Pancreas (tissue), 10 donors: ENCODE data around the gene PIGQ. TPM values are rescaled to one million over a fixed set of nuclear protein-coding genes. Genes with fewer than 3 reads are reported as not detected.
A peak's percentile ranks its signal among the peaks of the same experiment; 100 is the strongest.

Experiments
- ATAC-seq, 4 donors: fragments of 200-7000 bp; cut with Tn5 transposase; one replicate each; pipeline versions ENCODE4 v1.8.0 to v1.9.1; 2020; ENCODE audit warnings: mild to moderate bottlenecking in 4 of 4, moderate library complexity in 4 of 4
- DNase-seq, 6 donors: peaks; one replicate each; pipeline ENCODE4 v3.0.0-alpha.2; 2020
- FAIRE-seq: peaks from 2 replicates; lab custom pipeline; 2012; peaks lifted over from hg19 to GRCh38; lab: Jason Lieb, UNC
- H3K27ac ChIP-seq, 4 donors: fragments of 200-600 bp; sonication (generic); 1 replicate in 3 of 4; 2 replicates in 1 of 4; pipeline versions ENCODE4 v1.5.0 to v1.8.0; 2020
- H3K27me3 ChIP-seq, 4 donors: fragments of 200-600 bp; one replicate each; pipeline ENCODE4 v1.8.0; 2021
- H3K36me3 ChIP-seq, 3 donors: fragments of 200-600 bp; sonication (generic) in 1 of 3; one replicate each; pipeline versions ENCODE4 v1.5.0 to v1.8.0; 2020 to 2021
- H3K4me1 ChIP-seq, 3 donors: fragments of 200-600 bp; one replicate each; pipeline ENCODE4 v1.8.0; 2021
- H3K4me3 ChIP-seq, 4 donors: fragments of 200-600 bp; sonication (generic) in 2 of 4; one replicate each; pipeline versions ENCODE4 v1.5.0 to v1.8.0; 2020 to 2021
- H3K9me3 ChIP-seq, 4 donors: fragments of 200-600 bp; one replicate each; pipeline ENCODE4 v1.8.0; 2021
- CTCF ChIP-seq, 4 donors: fragments of 200-600 bp; sonication (generic) in 3 of 4; IDR thresholded peaks; one replicate each; pipeline versions ENCODE4 v1.5.0 to v1.8.0; 2021; ENCODE audit warnings: antibody characterized with exemption in 4 of 4
- WGBS, 2 donors: extraction: QIAGEN DNeasy Blood & Tissue Kit; methylation state at CpG; one replicate each; pipeline ENCODE4 v1.1.7; 2013; 5-methylcytosine and 5-hydroxymethylcytosine counted together
- intact Hi-C, 3 donors: fragments of 100-400 bp; cut with DNase I; formaldehyde crosslinking; loops; one replicate each; pipeline versions ENCODE4 v1.11.1 to v1.14.2; 2022
- polyA plus RNA-seq, 2 donors: library from polyadenylated mRNA; stranded (reverse); fragments of 200-250 nt; gene quantifications; one replicate each; pipeline ENCODE4 v1.2.3, GENCODE V29; 2013
- total RNA-seq, 6 donors: library from RNA; stranded (reverse); fragmentation: NEBNext Ultra II Directional in 4 of 6; extraction: Animal tissue kit (Norgen Biotek cat#: 25700) in 4 of 6; gene quantifications; one replicate each; pipeline versions ENCODE4 v1.2.1 to v1.2.4, GENCODE V29; 2021 to 2023
- donor health status: healthy with polysubstance abuse.
- donor health status: DM: no; HTN: no; CAD: no; lungs with moderate emphysema.
- donor health status: DM: no; HTN: no; CAD: no.
- donor health status: control.
- donor health status: control.
- donor health status: Bipolar disorder and iron deficiency.
- donor health status: DM: yes; HTN: yes; CAD: no.
- donor health status: DM: no; HTN: no; CAD: no.
- donor health status: DM: no; HTN: no; CAD: no.
- donor health status: DM: yes; HTN: yes; CAD: no.

The PIGQ gene
- total and polyA plus RNA-seq, 8 donors, result 29.7 to 165 (median 43.6) TPM

- Histone ChIP-seq H3K9me3 (no peaks in the 10 kb centered on the region), H3K4me1 (no peaks in the 10 kb centered on the region), H3K36me3 (peaks cover 0 to 35% (median 11%) of the 10 kb centered on the region in 3 donors), H3K27me3 (no peaks in the 10 kb centered on the region), H3K27ac (no peak overlapping the region), H3K4me3 (no peak overlapping the region)
- WGBS, 2 donors, result 85 to 89% methylated on average over 10 of the region's 10 CpGs
- TF ChIP-seq CTCF (IDR thresholded peaks at IDR 0.05), result no peak
- FAIRE-seq (no peak), DNase-seq (no peak), ATAC-seq (no peak)
- intact Hi-C loops, result no loop called here
These were observed 54.8 kb downstream of the PIGQ start for GRCh38 chr16:624526-625070.

- Histone ChIP-seq H3K36me3 (peaks cover 0 to 35% (median 11%) of the 10 kb centered on the region in 3 donors), H3K27ac (no peak overlapping the region), H3K9me3 (no peaks in the 10 kb centered on the region), H3K27me3 (no peaks in the 10 kb centered on the region), H3K4me1 (no peaks in the 10 kb centered on the region), H3K4me3 (no peak overlapping the region)
- intact Hi-C loops, result no loop called here
- WGBS, 2 donors, result 94% methylated on average over 35 to 37 of the region's 37 CpGs
- FAIRE-seq (no peak), DNase-seq (peak in 1 of 6 donors; percentile 75), ATAC-seq (no peak)
- no peak for TF ChIP-seq CTCF (IDR thresholded peaks at IDR 0.05)
These were observed 55.6 kb downstream of the PIGQ start for GRCh38 chr16:625117-625976.

GRCh38 chr16:625977-626765 lies 56.4 kb downstream of the PIGQ start:
- H3K4me3 ChIP-seq, result no peak overlapping the region
- H3K27ac ChIP-seq, result no peak overlapping the region
- H3K27me3 ChIP-seq, result no peaks in the 10 kb centered on the region
- DNase-seq (no peak), ATAC-seq (no peak), FAIRE-seq (no peak)
- no peaks in the 10 kb centered on the region for H3K9me3 ChIP-seq
- peaks cover 1 to 4% (median 4%) of the 10 kb centered on the region in 3 donors for H3K4me1 ChIP-seq
- no peak for TF ChIP-seq CTCF (IDR thresholded peaks at IDR 0.05)
- 93 to 95% methylated on average over 33 to 35 of the region's 35 CpGs for WGBS, 2 donors
- H3K36me3 ChIP-seq, result peaks cover 0 to 35% (median 11%) of the 10 kb centered on the region in 3 donors
- intact Hi-C loops, result no loop called here

GRCh38 chr16:626787-627453 lies 57.2 kb downstream of the PIGQ start:
- Histone ChIP-seq H3K36me3 (peaks cover 0 to 35% (median 11%) of the 10 kb centered on the region in 3 donors), H3K9me3 (no peaks in the 10 kb centered on the region), H3K4me1 (peaks cover 3 to 6% (median 5%) of the 10 kb centered on the region in 3 donors), H3K4me3 (no peak overlapping the region), H3K27me3 (no peaks in the 10 kb centered on the region), H3K27ac (no peak overlapping the region)
- ATAC-seq (no peak), FAIRE-seq (no peak), DNase-seq (no peak)
- TF ChIP-seq CTCF (IDR thresholded peaks at IDR 0.05), result no peak
- intact Hi-C loops, result no loop called here
- 92 to 95% methylated on average over 29 of the region's 29 CpGs for WGBS, 2 donors
